IMR-90 (cell line): ENCODE results near the gene RAB37. TPM values are rescaled to one million over a fixed set of nuclear protein-coding genes. Genes with fewer than 3 reads are reported as not detected.

Experiments
- ATAC-seq: fragments of 200-7000 bp; cut with Tn5 transposase; 2 replicates; pipeline ENCODE4 v1.9.1; 2020; ENCODE audit warnings: low read depth, mild to moderate bottlenecking, moderate library complexity
- BruUV-seq: library from RNA; stranded (reverse); fragments of 400-500 nt; replicated peaks from 2 replicates; lab custom pipeline; 2021; lab: Mats Ljungman, UMichigan
- CTCF ChIA-PET: fragments of 300-600 bp; formaldehyde crosslinking; extraction: SDS; loops from one replicate; lab custom pipeline; 2021; ENCODE audit warnings: antibody characterized with exemption; lab: Yijun Ruan, JAX
- POLR2A ChIA-PET: fragments of 300-600 bp; sonication (Branson Sonifier 250); formaldehyde crosslinking; loops from one replicate; lab custom pipeline; 2022; ENCODE audit warnings: antibody characterized with exemption; ENCODE audit not compliant: unreplicated experiment; lab: Charles Lee
- DNase-seq: peaks from one replicate; pipeline ENCODE4 v3.0.0; 2013
- H2AFZ ChIP-seq: replicated peaks from 2 replicates; pipeline ENCODE3; 2013; ENCODE audit warnings: low read length, mild to moderate bottlenecking; ENCODE audit not compliant: poor library complexity
- H2AK5ac ChIP-seq: 2 replicates; pipeline ENCODE4 v1.6.1; 2013; ENCODE audit warnings: low read depth, low read length, inconsistent platforms
- H2AK9ac ChIP-seq: replicated peaks from 2 replicates; pipeline ENCODE3; 2013; ENCODE audit warnings: mild to moderate bottlenecking, low read depth, low read length, moderate library complexity; ENCODE audit not compliant: poor library complexity
- H2BK120ac ChIP-seq: 2 replicates; pipeline ENCODE4 v1.6.1; 2013; ENCODE audit warnings: low read depth, low read length, inconsistent platforms
- H2BK15ac ChIP-seq: 3 replicates; pipeline ENCODE4 v1.6.1; 2013; ENCODE audit warnings: low read depth, low read length, inconsistent platforms
- H2BK20ac ChIP-seq: 2 replicates; pipeline ENCODE4 v1.6.1; 2013; ENCODE audit warnings: low read depth, mild to moderate bottlenecking, inconsistent platforms, low read length, moderate library complexity
- H2BK5ac ChIP-seq: 2 replicates; pipeline ENCODE4 v1.6.1; 2013; ENCODE audit warnings: mild to moderate bottlenecking, low read depth, low read length, inconsistent platforms; ENCODE audit not compliant: poor library complexity, severe bottlenecking
- H3K14ac ChIP-seq: replicated peaks from 2 replicates; pipeline ENCODE4 v1.6.1; 2013; ENCODE audit warnings: low read depth, low read length, inconsistent platforms
- H3K18ac ChIP-seq: 2 replicates; pipeline ENCODE4 v1.6.1; 2013; ENCODE audit warnings: low read depth, low read length, control low read depth
- H3K23ac ChIP-seq: 2 replicates; pipeline ENCODE4 v1.6.1; 2013; ENCODE audit warnings: low read depth, low read length, inconsistent platforms
- H3K27ac ChIP-seq: 2 replicates; pipeline ENCODE4 v1.5.1; 2013; ENCODE audit warnings: mild to moderate bottlenecking, control low read depth, low read length; ENCODE audit not compliant: insufficient read depth
- H3K27me3 ChIP-seq: 2 replicates; pipeline ENCODE4 v1.6.1; 2013; ENCODE audit warnings: low read length; ENCODE audit not compliant: control insufficient read depth, insufficient read depth
- H3K36me3 ChIP-seq: 2 replicates; pipeline ENCODE4 v1.6.1; 2013; ENCODE audit warnings: low read length, mixed read lengths; ENCODE audit not compliant: control insufficient read depth, insufficient read depth
- H3K4ac ChIP-seq: 2 replicates; pipeline ENCODE4 v1.6.1; 2013; ENCODE audit warnings: low read depth, low read length, inconsistent platforms
- H3K4me1 ChIP-seq: 2 replicates; pipeline ENCODE4 v1.6.1; 2013; ENCODE audit warnings: low read length, mixed read lengths; ENCODE audit not compliant: control insufficient read depth, insufficient read depth
- H3K4me2 ChIP-seq: 2 replicates; pipeline ENCODE4 v1.6.1; 2013; ENCODE audit warnings: low read depth, mild to moderate bottlenecking, control low read depth, low read length, moderate library complexity
- H3K4me3 ChIP-seq: 2 replicates; pipeline ENCODE4 v1.5.1; 2013; ENCODE audit warnings: low read depth, mild to moderate bottlenecking, control low read depth, low read length, moderate library complexity; ENCODE audit not compliant: insufficient read depth
- H3K56ac ChIP-seq: 2 replicates; pipeline ENCODE4 v1.6.1; 2013; ENCODE audit warnings: low read length, inconsistent platforms; ENCODE audit not compliant: insufficient read depth; ENCODE audit errors: extremely low read depth
- H3K79me1 ChIP-seq, 2 experiments: 2 replicates each; pipeline ENCODE4 v1.6.1; 2013; ENCODE audit warnings: low read length in 2 of 2, inconsistent platforms in 1 of 2, low read depth in 1 of 2
- H3K9ac ChIP-seq: 2 replicates; pipeline ENCODE4 v1.6.1; 2013; ENCODE audit warnings: low read depth, low read length, control low read depth
- H3K9me1 ChIP-seq: 2 replicates; pipeline ENCODE4 v1.6.1; 2013; ENCODE audit warnings: low read length, inconsistent platforms; ENCODE audit not compliant: insufficient read depth
- H3K9me3 ChIP-seq: 2 replicates; pipeline ENCODE4 v1.6.1; 2013; ENCODE audit warnings: low read length; ENCODE audit not compliant: control insufficient read depth, insufficient read depth
- H4K20me1 ChIP-seq: 2 replicates; pipeline ENCODE4 v1.6.1; 2013; ENCODE audit warnings: low read length, inconsistent platforms; ENCODE audit not compliant: insufficient read depth
- H4K5ac ChIP-seq: 2 replicates; pipeline ENCODE4 v1.6.1; 2013; ENCODE audit warnings: mild to moderate bottlenecking, low read depth, low read length, control low read depth
- H4K8ac ChIP-seq, 2 experiments: 2 replicates each; pipeline ENCODE4 v1.6.1; 2013; ENCODE audit warnings: low read depth in 2 of 2, low read length in 2 of 2, control low read depth in 1 of 2, inconsistent platforms in 1 of 2
- H4K91ac ChIP-seq: 2 replicates; pipeline ENCODE4 v1.6.1; 2013; ENCODE audit warnings: low read depth, low read length, inconsistent platforms; ENCODE audit not compliant: insufficient read depth
- NFE2L2 ChIP-seq: fragments of 150-350 bp; IDR thresholded peaks from 2 replicates; pipeline ENCODE4 v1.6.1; 2016; ENCODE audit warnings: low read depth, mild to moderate bottlenecking, low read length
- RAD21 ChIP-seq: IDR thresholded peaks from 2 replicates; pipeline ENCODE4 v1.6.1; 2012; ENCODE audit warnings: low read length, improper control_type of control experiment
- WGBS, 2 experiments: methylation state at CpG; one replicate each; pipeline versions ENCODE4 v1.1.5 to v1.1.7; 2013; ENCODE audit warnings: missing lambda C conversion rate in 2 of 2; ENCODE audit not compliant: insufficient read length in 1 of 2; ENCODE audit errors: extremely low coverage in 2 of 2; 5-methylcytosine and 5-hydroxymethylcytosine counted together
- dilution Hi-C: fragments of 300-500 bp; cut with HindIII; formaldehyde crosslinking; loops from one replicate; pipeline ENCODE4 v1.14.3; 2018; ENCODE audit warnings: low sequenced_read_pairs; ENCODE audit not compliant: unreplicated experiment
- in situ Hi-C: fragments of 300-500 bp; cut with MboI; formaldehyde crosslinking; loops from 3 replicates; pipeline ENCODE4 v1.14.3; 2019; ENCODE audit warnings: low sequenced_read_pairs, inconsistent platforms, mixed read lengths
- intact Hi-C: fragments of 100-400 bp; cut with micrococcal nuclease; formaldehyde crosslinking; loops from 2 replicates; pipeline ENCODE4 v1.10.0; 2022
- polyA plus RNA-seq, 3 experiments: library from polyadenylated mRNA; depleted of rRNA; stranded (reverse); fragments of >200 nt; gene quantifications; 2 replicates each; pipeline ENCODE4 v1.2.3, GENCODE V29; 2012; ENCODE audit warnings: low replicate concordance in 1 of 3
- total RNA-seq: library from RNA; depleted of rRNA; stranded (reverse); fragments of >200 nt; gene quantifications from 2 replicates; pipeline ENCODE4 v1.2.3, GENCODE V29; 2012
- TF ChIP-seq, protein P1 (sequence below): conservative IDR thresholded peaks from 2 replicates; pipeline ENCODE4 v1.5.1; 2012; ENCODE audit warnings: mild to moderate bottlenecking, low read depth, low read length, improper control_type of control experiment

RAB37 gene
- total and polyA plus RNA-seq, 2 of the 4 experiments (the other 2 are of a cell fraction) = 0.19 TPM; not detected in 1

DNA sequence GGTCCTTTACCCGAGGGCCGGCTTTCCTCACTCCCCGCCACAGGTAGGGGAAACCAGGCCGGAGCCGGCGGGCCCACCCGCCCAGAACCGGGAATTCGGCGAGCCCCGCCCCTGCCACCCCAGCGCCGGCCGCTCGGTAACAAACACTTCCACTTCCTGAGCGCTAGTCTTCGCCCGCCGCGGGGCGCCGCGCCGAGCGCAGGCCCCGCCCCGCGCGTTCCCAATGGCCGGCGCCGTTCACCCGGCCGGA, 11.1 kb downstream of the RAB37 start:
- in situ Hi-C loops (loop anchor here (10.0 kb wide), 1 partner anchor 207 kb away; no protein-coding TSS in a partner anchor), intact Hi-C loops (loop anchor here (2.0 to 5.0 kb wide), 2 partner anchors 19 to 94 kb away; no protein-coding TSS in a partner anchor), dilution Hi-C loops (no loop called here)
- ChIA-PET CTCF (no interaction called here), POLR2A (no interaction called here)
- Histone ChIP-seq H2AK9ac (peak overlapping the region; percentile 11), H3K4me1 (peaks cover 8% of the 10 kb centered on the region; the same call in 1 of the 2 replicates), H3K79me1 (peaks cover 6 to 22% of the 10 kb centered on the region in 2 experiments), H3K18ac (no peak overlapping the region), H3K9me3 (no peaks in the 10 kb centered on the region), H2AK5ac (no peak overlapping the region), H3K14ac (no peak overlapping the region), H4K20me1 (peaks cover 4% of the 10 kb centered on the region; the same call in 1 of the 2 replicates), H4K91ac (no peak overlapping the region; the same call in 1 of the 2 replicates), H3K27ac (no peak overlapping the region), H4K5ac (no peak overlapping the region), H2BK15ac (no peak overlapping the region), H3K9me1 (peaks cover 3% of the 10 kb centered on the region), H2BK20ac (no peak overlapping the region), H3K27me3 (no peaks in the 10 kb centered on the region), H3K4ac (peak overlapping the region; percentile 19; the same call in 1 of the 2 replicates), H2BK5ac (no peak overlapping the region), H2BK120ac (no peak overlapping the region), H3K23ac (no peak overlapping the region), H3K9ac (0 out of 2 replicates have a peak overlapping the region, but pooled peaks have one; percentile 11), H3K4me3 (peak overlapping the region; percentile 50), H3K4me2 (no peak overlapping the region; the same call in 1 of the 2 replicates), H3K56ac (no peak overlapping the region), H2AFZ (peak overlapping the region; percentile 83), H3K36me3 (no peaks in the 10 kb centered on the region), H4K8ac (peak overlapping the region; percentile 57 to 58; a peak in 2 of 4 replicates)
- no peak for TF ChIP-seq RAD21
- TF ChIP-seq NFE2L2 = no peak
- TF ChIP-seq, protein P1, sequence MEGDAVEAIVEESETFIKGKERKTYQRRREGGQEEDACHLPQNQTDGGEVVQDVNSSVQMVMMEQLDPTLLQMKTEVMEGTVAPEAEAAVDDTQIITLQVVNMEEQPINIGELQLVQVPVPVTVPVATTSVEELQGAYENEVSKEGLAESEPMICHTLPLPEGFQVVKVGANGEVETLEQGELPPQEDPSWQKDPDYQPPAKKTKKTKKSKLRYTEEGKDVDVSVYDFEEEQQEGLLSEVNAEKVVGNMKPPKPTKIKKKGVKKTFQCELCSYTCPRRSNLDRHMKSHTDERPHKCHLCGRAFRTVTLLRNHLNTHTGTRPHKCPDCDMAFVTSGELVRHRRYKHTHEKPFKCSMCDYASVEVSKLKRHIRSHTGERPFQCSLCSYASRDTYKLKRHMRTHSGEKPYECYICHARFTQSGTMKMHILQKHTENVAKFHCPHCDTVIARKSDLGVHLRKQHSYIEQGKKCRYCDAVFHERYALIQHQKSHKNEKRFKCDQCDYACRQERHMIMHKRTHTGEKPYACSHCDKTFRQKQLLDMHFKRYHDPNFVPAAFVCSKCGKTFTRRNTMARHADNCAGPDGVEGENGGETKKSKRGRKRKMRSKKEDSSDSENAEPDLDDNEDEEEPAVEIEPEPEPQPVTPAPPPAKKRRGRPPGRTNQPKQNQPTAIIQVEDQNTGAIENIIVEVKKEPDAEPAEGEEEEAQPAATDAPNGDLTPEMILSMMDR = peak; percentile 12; the same call in 1 of the 2 replicates
- ATAC-seq = no peak
- WGBS, 2 experiments = 0% methylated on average over 23 of the region's 34 CpGs; no CpG with 5 or more reads in 1 of the 2 experiments
- no TSS peak for BruUV-seq
- DNase-seq = no peak
